HepG2 (cell line): ENCODE measurements around the gene USP5. TPM values are rescaled to one million over a fixed set of nuclear protein-coding genes. Genes with fewer than 3 reads are reported as not detected.

Experiments used
- FOSL1 ChIP-seq: sonication (generic); formaldehyde crosslinking; IDR thresholded peaks from 2 replicates; pipeline ENCODE4 v1.9.0; 2021; ENCODE audit warnings: missing genetic modification reagents, borderline replicate concordance
- KDM1A ChIP-seq: IDR thresholded peaks from 2 replicates; pipeline ENCODE4 v1.6.1; 2016; ENCODE audit warnings: missing compliant biosample characterization
- NFYB ChIP-seq: sonication (generic); formaldehyde crosslinking; IDR thresholded peaks from 2 replicates; pipeline ENCODE4 v1.4.0; 2020; ENCODE audit warnings: missing genetic modification reagents
- NR3C1 ChIP-seq: sonication (generic); formaldehyde crosslinking; IDR thresholded peaks from 2 replicates; pipeline ENCODE4 v1.4.0; 2020; ENCODE audit warnings: missing genetic modification reagents
- PRDM15 ChIP-seq: sonication (generic); formaldehyde crosslinking; IDR thresholded peaks from 2 replicates; pipeline ENCODE4 v1.4.0; 2020; ENCODE audit warnings: missing genetic modification reagents
- REST ChIP-seq, 2 experiments: IDR thresholded peaks; 2 replicates each; pipeline ENCODE4 v1.6.1; 2011 to 2012; ENCODE audit warnings: low read length in 2 of 2, borderline replicate concordance in 1 of 2, low read depth in 1 of 2, mild to moderate bottlenecking in 1 of 2, moderate library complexity in 1 of 2
- RFXANK ChIP-seq: IDR thresholded peaks from 2 replicates; pipeline ENCODE4 v1.6.1; 2016
- SNAI1 ChIP-seq: sonication (generic); formaldehyde crosslinking; IDR thresholded peaks from 2 replicates; pipeline ENCODE4 v1.5.0; 2020; ENCODE audit warnings: mild to moderate bottlenecking, missing genetic modification reagents, borderline replicate concordance
- SP2 ChIP-seq: sonication (generic); formaldehyde crosslinking; IDR thresholded peaks from 2 replicates; pipeline ENCODE4 v1.5.1; 2020; ENCODE audit warnings: mild to moderate bottlenecking, missing genetic modification reagents
- ZBTB38 ChIP-seq: sonication (generic); formaldehyde crosslinking; IDR thresholded peaks from 2 replicates; pipeline ENCODE4 v1.5.1; 2020; ENCODE audit warnings: mild to moderate bottlenecking, missing genetic modification reagents
- ZBTB39 ChIP-seq: sonication (generic); formaldehyde crosslinking; IDR thresholded peaks from 2 replicates; pipeline ENCODE4 v1.5.0; 2020; ENCODE audit warnings: missing genetic modification reagents
- ZNF564 ChIP-seq: sonication (generic); formaldehyde crosslinking; IDR thresholded peaks from 2 replicates; pipeline ENCODE4 v1.8.1; 2023; ENCODE audit warnings: mild to moderate bottlenecking, missing genetic modification reagents
- ZNF775 ChIP-seq: sonication (generic); formaldehyde crosslinking; IDR thresholded peaks from 2 replicates; pipeline ENCODE4 v1.4.0; 2020; ENCODE audit warnings: missing genetic modification reagents, mild to moderate bottlenecking, moderate library complexity, borderline replicate concordance
- ZNF839 ChIP-seq: sonication (generic); formaldehyde crosslinking; IDR thresholded peaks from 2 replicates; pipeline ENCODE4 v1.4.0; 2020; ENCODE audit warnings: missing genetic modification reagents, mild to moderate bottlenecking, borderline replicate concordance
- ZSCAN29 ChIP-seq: sonication (generic); formaldehyde crosslinking; conservative IDR thresholded peaks from 2 replicates; pipeline ENCODE4 v1.4.0; 2020; ENCODE audit warnings: mild to moderate bottlenecking, missing genetic modification reagents
- polyA plus RNA-seq, 8 experiments: library from polyadenylated mRNA; depleted of rRNA in 3 of 8; stranded (reverse) in 7 of 8; unstranded in 1 of 8; fragments of >200 nt; fragmentation: Illumina TruSeq in 4 of 8; extraction: Trizol in 4 of 8; gene quantifications; 2 replicates each; pipeline versions ENCODE4 v1.2.1 to v1.2.3, GENCODE V29; 2011 to 2016; ENCODE audit warnings: low read depth in 4 of 8, missing spikeins in 1 of 8, mixed read lengths in 1 of 8; ENCODE audit not compliant: insufficient read depth in 1 of 8
- total RNA-seq, 5 experiments: library from RNA; depleted of rRNA; stranded (reverse); fragments of >200 nt; fragmentation: Illumina TruSeq; extraction: Trizol; gene quantifications; 2 replicates each; pipeline ENCODE4 v1.2.3, GENCODE V29; 2016; ENCODE audit warnings: low read depth in 1 of 5
- TF ChIP-seq, protein P1 (sequence below): sonication (generic); formaldehyde crosslinking; IDR thresholded peaks from 2 replicates; pipeline ENCODE4 v1.8.0; 2022; ENCODE audit warnings: missing genetic modification reagents, mild to moderate bottlenecking, moderate library complexity, borderline replicate concordance

Gene USP5
- total and polyA plus RNA-seq, 2 of the 13 experiments (the other 11 are each of a cell fraction or from before 2014, with no cell fraction given), result 39.6 to 56.0 TPM

GRCh38 chr12:6851153-6851920 lies 613 bp upstream of the USP5 start, which contains the start of gene CDCA3 (continued):
- TF ChIP-seq REST (IDR thresholded peaks at IDR 0.05; ENCODE audit: borderline replicate concordance in 1 of 2, low read depth in 1 of 2, low read length in 2 of 2), result no peak
- TF ChIP-seq, protein P1, sequence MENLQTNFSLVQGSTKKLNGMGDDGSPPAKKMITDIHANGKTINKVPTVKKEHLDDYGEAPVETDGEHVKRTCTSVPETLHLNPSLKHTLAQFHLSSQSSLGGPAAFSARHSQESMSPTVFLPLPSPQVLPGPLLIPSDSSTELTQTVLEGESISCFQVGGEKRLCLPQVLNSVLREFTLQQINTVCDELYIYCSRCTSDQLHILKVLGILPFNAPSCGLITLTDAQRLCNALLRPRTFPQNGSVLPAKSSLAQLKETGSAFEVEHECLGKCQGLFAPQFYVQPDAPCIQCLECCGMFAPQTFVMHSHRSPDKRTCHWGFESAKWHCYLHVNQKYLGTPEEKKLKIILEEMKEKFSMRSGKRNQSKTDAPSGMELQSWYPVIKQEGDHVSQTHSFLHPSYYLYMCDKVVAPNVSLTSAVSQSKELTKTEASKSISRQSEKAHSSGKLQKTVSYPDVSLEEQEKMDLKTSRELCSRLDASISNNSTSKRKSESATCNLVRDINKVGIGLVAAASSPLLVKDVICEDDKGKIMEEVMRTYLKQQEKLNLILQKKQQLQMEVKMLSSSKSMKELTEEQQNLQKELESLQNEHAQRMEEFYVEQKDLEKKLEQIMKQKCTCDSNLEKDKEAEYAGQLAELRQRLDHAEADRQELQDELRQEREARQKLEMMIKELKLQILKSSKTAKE (CRISPR knock-in tag), result no peak
- TF ChIP-seq ZSCAN29, result no peak
- TF ChIP-seq ZNF839 (CRISPR knock-in tag), result no peak
- no peak for TF ChIP-seq ZBTB38 (CRISPR knock-in tag)
- no peak for TF ChIP-seq ZNF775
- TF ChIP-seq SP2, result peak; percentile 94
- TF ChIP-seq KDM1A (CRISPR knock-in tag), result no peak
- no peak for TF ChIP-seq FOSL1 (CRISPR knock-in tag)
- no peak for TF ChIP-seq SNAI1
- peak; percentile 97 for TF ChIP-seq NFYB
- no peak for TF ChIP-seq NR3C1 (CRISPR knock-in tag)
- TF ChIP-seq ZBTB39 (CRISPR knock-in tag), result no peak
- TF ChIP-seq ZNF564 (CRISPR knock-in tag), result no peak
- no peak for TF ChIP-seq RFXANK
- no peak for TF ChIP-seq PRDM15 (CRISPR knock-in tag)
